ENCODE measurements around the gene PDP2. TPM values are rescaled to one million over a fixed set of nuclear protein-coding genes. Genes with fewer than 3 reads are reported as not detected.

PDP2 gene
- total RNA-seq, 2 experiments from 2014 or later = 13.8 to 29.2 TPM

GRCh38 chr16:66882702-66883101, 2.4 kb downstream of the PDP2 start:
- Histone ChIP-seq H3K27ac (ENCODE audit: low read depth, low read length, poor library complexity, severe bottlenecking) (no peak overlapping the region), H3K4me3 (ENCODE audit: low read depth, low read length, poor library complexity, severe bottlenecking) (no peak overlapping the region), H3K36me3 (ENCODE audit: insufficient read depth, low read length) (peaks cover 35% of the 10 kb centered on the region), H3K4me1 (ENCODE audit: insufficient read depth, low read length, poor library complexity, severe bottlenecking) (peaks cover 28% of the 10 kb centered on the region), H3K4me2 (ENCODE audit: low read length) (no peak overlapping the region), H3K79me2 (ENCODE audit: insufficient read depth, low read depth, low read length) (peaks cover 9% of the 10 kb centered on the region; the same call in 1 of the 2 replicates), H2AFZ (ENCODE audit: low read length) (no peak overlapping the region), H3K9me2 (ENCODE audit: insufficient read depth, low read length) (no peaks in the 10 kb centered on the region), H4K20me1 (ENCODE audit: insufficient read depth, low read length) (no peaks in the 10 kb centered on the region), H3K9me3 (ENCODE audit: low read length) (no peaks in the 10 kb centered on the region)
- intact Hi-C loops (cut with micrococcal nuclease; ENCODE audit: unreplicated experiment) = no loop called here
- no peak for DNase-seq (ENCODE audit: low spot score)
- ChIA-PET POLR2A (interaction anchor here (0.9 to 1.0 kb wide), 2 partner anchors 10 to 145 kb away, joined by 4 read pairs; no protein-coding TSS in a partner anchor), CTCF (ENCODE audit: unreplicated experiment) (no interaction called here)
- no peak for TF ChIP-seq EZH2phosphoT487 (IDR thresholded peaks at IDR 0.05; ENCODE audit: borderline replicate concordance, low read depth, low read length)
- TF ChIP-seq, protein P1, sequence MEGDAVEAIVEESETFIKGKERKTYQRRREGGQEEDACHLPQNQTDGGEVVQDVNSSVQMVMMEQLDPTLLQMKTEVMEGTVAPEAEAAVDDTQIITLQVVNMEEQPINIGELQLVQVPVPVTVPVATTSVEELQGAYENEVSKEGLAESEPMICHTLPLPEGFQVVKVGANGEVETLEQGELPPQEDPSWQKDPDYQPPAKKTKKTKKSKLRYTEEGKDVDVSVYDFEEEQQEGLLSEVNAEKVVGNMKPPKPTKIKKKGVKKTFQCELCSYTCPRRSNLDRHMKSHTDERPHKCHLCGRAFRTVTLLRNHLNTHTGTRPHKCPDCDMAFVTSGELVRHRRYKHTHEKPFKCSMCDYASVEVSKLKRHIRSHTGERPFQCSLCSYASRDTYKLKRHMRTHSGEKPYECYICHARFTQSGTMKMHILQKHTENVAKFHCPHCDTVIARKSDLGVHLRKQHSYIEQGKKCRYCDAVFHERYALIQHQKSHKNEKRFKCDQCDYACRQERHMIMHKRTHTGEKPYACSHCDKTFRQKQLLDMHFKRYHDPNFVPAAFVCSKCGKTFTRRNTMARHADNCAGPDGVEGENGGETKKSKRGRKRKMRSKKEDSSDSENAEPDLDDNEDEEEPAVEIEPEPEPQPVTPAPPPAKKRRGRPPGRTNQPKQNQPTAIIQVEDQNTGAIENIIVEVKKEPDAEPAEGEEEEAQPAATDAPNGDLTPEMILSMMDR (conservative IDR thresholded peaks at IDR 0.05; ENCODE audit: low read length) = no peak
- BruUV-seq (replicated peaks) = no TSS peak

DNA sequence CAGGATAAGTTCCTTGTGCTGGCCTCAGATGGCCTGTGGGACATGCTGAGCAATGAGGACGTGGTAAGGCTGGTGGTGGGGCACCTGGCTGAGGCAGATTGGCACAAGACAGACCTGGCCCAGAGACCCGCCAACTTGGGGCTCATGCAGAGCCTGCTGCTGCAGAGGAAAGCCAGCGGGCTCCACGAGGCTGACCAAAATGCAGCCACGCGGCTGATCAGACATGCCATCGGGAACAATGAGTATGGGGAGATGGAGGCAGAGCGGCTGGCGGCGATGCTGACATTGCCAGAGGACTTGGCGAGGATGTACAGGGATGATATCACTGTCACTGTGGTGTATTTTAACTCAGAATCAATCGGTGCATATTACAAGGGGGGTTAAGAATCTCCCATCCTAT, 5.2 kb downstream of the PDP2 start:
- ChIA-PET CTCF (ENCODE audit: unreplicated experiment) (no interaction called here), POLR2A (no interaction called here)
- Histone ChIP-seq H3K4me3 (ENCODE audit: low read depth, low read length, poor library complexity, severe bottlenecking) (no peak overlapping the region), H3K4me2 (ENCODE audit: low read length) (no peak overlapping the region), H3K27ac (ENCODE audit: low read depth, low read length, poor library complexity, severe bottlenecking) (no peak overlapping the region), H3K9me2 (ENCODE audit: insufficient read depth, low read length) (no peaks in the 10 kb centered on the region), H3K4me1 (ENCODE audit: insufficient read depth, low read length, poor library complexity, severe bottlenecking) (peaks cover 8% of the 10 kb centered on the region), H3K79me2 (ENCODE audit: insufficient read depth, low read depth, low read length) (peaks cover 9% of the 10 kb centered on the region; the same call in 1 of the 2 replicates), H4K20me1 (ENCODE audit: insufficient read depth, low read length) (no peaks in the 10 kb centered on the region), H3K36me3 (ENCODE audit: insufficient read depth, low read length) (peaks cover 43% of the 10 kb centered on the region), H3K9me3 (ENCODE audit: low read length) (no peaks in the 10 kb centered on the region), H2AFZ (ENCODE audit: low read length) (no peak overlapping the region)
- DNase-seq (ENCODE audit: low spot score) = no peak
- intact Hi-C loops (cut with micrococcal nuclease; ENCODE audit: unreplicated experiment) = no loop called here
- TF ChIP-seq, protein P1 (conservative IDR thresholded peaks at IDR 0.05; ENCODE audit: low read length) = no peak
- no peak for TF ChIP-seq EZH2phosphoT487 (IDR thresholded peaks at IDR 0.05; ENCODE audit: borderline replicate concordance, low read depth, low read length)
- no TSS peak for BruUV-seq (replicated peaks)

DNA sequence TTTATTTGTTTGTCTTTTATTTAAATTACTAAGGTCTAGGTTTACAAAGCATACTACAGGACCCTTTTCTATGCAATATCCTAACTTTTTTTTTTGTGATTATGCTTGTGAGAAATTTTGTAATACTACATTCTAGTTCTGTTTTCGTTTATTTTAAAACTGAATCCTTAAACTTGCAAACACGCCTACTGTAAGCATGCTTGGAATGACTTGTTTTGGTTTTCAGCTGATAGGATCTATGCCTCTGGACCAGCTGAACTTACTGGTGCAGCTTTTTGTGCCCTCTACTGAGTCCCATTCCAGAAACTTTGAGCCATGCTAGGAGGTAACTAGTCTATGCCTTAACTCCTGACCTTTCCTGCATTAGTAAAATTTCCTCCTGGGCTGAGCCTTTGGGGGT, 6.0 kb downstream of the PDP2 start:
- CTCF ChIA-PET (ENCODE audit: unreplicated experiment) = no interaction called here
- Histone ChIP-seq H3K4me2 (ENCODE audit: low read length) (no peak overlapping the region), H2AFZ (ENCODE audit: low read length) (no peak overlapping the region), H3K9me3 (ENCODE audit: low read length) (no peaks in the 10 kb centered on the region), H3K36me3 (ENCODE audit: insufficient read depth, low read length) (peaks cover 46% of the 10 kb centered on the region), H3K9me2 (ENCODE audit: insufficient read depth, low read length) (no peaks in the 10 kb centered on the region), H3K4me3 (ENCODE audit: low read depth, low read length, poor library complexity, severe bottlenecking) (no peak overlapping the region), H3K27ac (ENCODE audit: low read depth, low read length, poor library complexity, severe bottlenecking) (no peak overlapping the region), H3K79me2 (ENCODE audit: insufficient read depth, low read depth, low read length) (peaks cover 9% of the 10 kb centered on the region; the same call in 1 of the 2 replicates), H4K20me1 (ENCODE audit: insufficient read depth, low read length) (no peaks in the 10 kb centered on the region), H3K4me1 (ENCODE audit: insufficient read depth, low read length, poor library complexity, severe bottlenecking) (peaks cover 8% of the 10 kb centered on the region)
- POLR2A ChIA-PET = no interaction called here
- no TSS peak for BruUV-seq (replicated peaks)
- TF ChIP-seq EZH2phosphoT487 (IDR thresholded peaks at IDR 0.05; ENCODE audit: borderline replicate concordance, low read depth, low read length) = no peak
- TF ChIP-seq, protein P1 (conservative IDR thresholded peaks at IDR 0.05; ENCODE audit: low read length) = no peak
- DNase-seq (ENCODE audit: low spot score) = no peak
- intact Hi-C loops (cut with micrococcal nuclease; ENCODE audit: unreplicated experiment) = no loop called here

Measured in OCI-LY7 (cell line).